Karpas-422 (cell line): ENCODE measurements around the gene PCDH9. TPM values are rescaled to one million over a fixed set of nuclear protein-coding genes. Genes with fewer than 3 reads are reported as not detected.

Experiments used
- DNase-seq: peaks from one replicate; pipeline ENCODE4 v3.0.0-alpha.2; 2015
- H2AFZ ChIP-seq: fragments of 200-600 bp; sonication (generic); 2 replicates; pipeline ENCODE4 v1.6.1; 2014; ENCODE audit warnings: antibody characterized with exemption, low read length, mixed read lengths
- H3K27ac ChIP-seq: fragments of 200-600 bp; sonication (generic); 2 replicates; pipeline ENCODE4 v1.5.1; 2014; ENCODE audit warnings: mild to moderate bottlenecking, low read length, moderate library complexity
- H3K27me3 ChIP-seq: fragments of 200-600 bp; sonication (generic); 2 replicates; pipeline ENCODE4 v1.6.1; 2014; ENCODE audit warnings: low read length, mixed read lengths
- H3K36me3 ChIP-seq: fragments of 200-600 bp; sonication (generic); 2 replicates; pipeline ENCODE4 v1.6.1; 2014; ENCODE audit warnings: low read length, mixed read lengths; ENCODE audit not compliant: insufficient read depth
- H3K4me1 ChIP-seq: fragments of 200-600 bp; sonication (generic); 2 replicates; pipeline ENCODE4 v1.6.1; 2014; ENCODE audit warnings: mild to moderate bottlenecking, low read length, mixed read lengths
- H3K4me2 ChIP-seq: fragments of 200-600 bp; sonication (generic); 2 replicates; pipeline ENCODE4 v1.6.1; 2014; ENCODE audit warnings: low read length, low read depth, mild to moderate bottlenecking; ENCODE audit not compliant: poor library complexity, severe bottlenecking
- H3K4me3 ChIP-seq: fragments of 200-600 bp; sonication (generic); 2 replicates; pipeline ENCODE4 v1.5.1; 2014; ENCODE audit warnings: mild to moderate bottlenecking, antibody characterized with exemption, low read length, mixed read lengths
- H3K79me2 ChIP-seq: fragments of 200-600 bp; sonication (generic); 2 replicates; pipeline ENCODE4 v1.6.1; 2014; ENCODE audit warnings: mild to moderate bottlenecking, low read length, mixed read lengths
- H3K9ac ChIP-seq: fragments of 200-600 bp; sonication (generic); 2 replicates; pipeline ENCODE4 v1.6.0; 2014; ENCODE audit warnings: low read length
- H3K9me2 ChIP-seq: fragments of 200-600 bp; sonication (generic), shearing (Covaris generic); replicated peaks from 2 replicates; pipeline ENCODE4 v1.6.0; 2014; ENCODE audit warnings: mild to moderate bottlenecking, low read length, moderate library complexity; ENCODE audit not compliant: insufficient read depth
- H3K9me3 ChIP-seq: fragments of 300-700, 200-600 bp; sonication (generic); 2 replicates; pipeline ENCODE4 v1.6.1; 2014; ENCODE audit warnings: low read length, mixed read lengths
- H4K20me1 ChIP-seq: fragments of 200-600 bp; sonication (generic); 2 replicates; pipeline ENCODE4 v1.6.1; 2014; ENCODE audit warnings: mild to moderate bottlenecking, antibody characterized with exemption, low read length, low read depth; ENCODE audit not compliant: insufficient read depth
- total RNA-seq: library from RNA; depleted of rRNA; stranded (reverse); fragments of >200 nt; shearing (Covaris generic); gene quantifications from 2 replicates; pipeline ENCODE4 v1.2.3, GENCODE V29; 2014; ENCODE audit warnings: low replicate concordance

PCDH9 gene
- total RNA-seq, 1 experiment from 2014 or later, result 5.8 TPM

DNA sequence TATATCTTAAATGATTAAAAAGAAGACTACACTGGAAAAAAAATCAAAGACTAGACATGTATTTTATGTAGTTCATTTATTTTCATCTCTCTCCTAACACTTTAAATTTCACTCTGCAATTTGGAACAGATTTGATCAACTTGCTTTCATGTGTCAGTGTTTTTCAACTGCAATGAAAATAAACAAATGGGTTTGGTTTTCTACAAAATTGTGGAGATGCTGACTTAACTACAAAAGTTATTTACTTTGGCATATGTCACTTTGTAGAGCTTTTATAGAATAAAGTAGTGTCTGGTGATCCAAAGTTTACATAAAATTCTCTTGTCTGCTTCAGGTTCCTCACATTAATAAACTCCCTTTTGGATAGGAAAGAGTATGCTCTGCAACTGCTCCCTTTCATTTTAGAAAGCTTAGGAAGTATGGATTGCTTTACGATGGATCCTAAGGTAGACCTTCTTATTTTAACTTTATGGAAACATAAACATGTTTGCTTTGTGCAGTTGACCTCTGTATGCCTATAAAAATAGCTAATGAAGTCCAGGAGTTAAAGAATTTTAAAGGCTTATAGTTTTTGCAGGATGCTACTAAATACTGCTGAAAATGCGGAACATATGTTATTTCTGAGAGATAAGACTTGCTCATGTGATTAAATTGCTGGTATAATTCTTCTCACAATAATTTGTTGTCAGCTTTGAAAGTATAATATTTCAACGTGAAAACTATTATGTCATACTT, 815.9 kb downstream of the PCDH9 start:
- no peaks in the 10 kb centered on the region for H3K27me3 ChIP-seq
- H3K4me1 ChIP-seq, result no peaks in the 10 kb centered on the region
- H4K20me1 ChIP-seq, result no peaks in the 10 kb centered on the region
- peaks cover 2% of the 10 kb centered on the region; the same call in 1 of the 2 replicates for H3K9me3 ChIP-seq
- H2AFZ ChIP-seq, result no peak overlapping the region
- H3K27ac ChIP-seq, result no peak overlapping the region
- H3K4me2 ChIP-seq, result no peak overlapping the region
- H3K36me3 ChIP-seq, result no peaks in the 10 kb centered on the region
- H3K4me3 ChIP-seq, result no peak overlapping the region
- no peaks in the 10 kb centered on the region for H3K9me2 ChIP-seq
- DNase-seq, result no peak
- no peak overlapping the region for H3K9ac ChIP-seq
- no peaks in the 10 kb centered on the region for H3K79me2 ChIP-seq

- Histone ChIP-seq H3K9me3 (no peaks in the 10 kb centered on the region), H3K36me3 (no peaks in the 10 kb centered on the region), H3K27me3 (no peaks in the 10 kb centered on the region), H3K9me2 (no peaks in the 10 kb centered on the region), H3K27ac (no peak overlapping the region), H3K4me2 (no peak overlapping the region), H3K79me2 (no peaks in the 10 kb centered on the region), H3K4me1 (no peaks in the 10 kb centered on the region), H3K9ac (no peak overlapping the region), H4K20me1 (no peaks in the 10 kb centered on the region), H2AFZ (no peak overlapping the region), H3K4me3 (no peak overlapping the region)
- DNase-seq, result no peak
Observed at GRCh38 chr13:66410314-66410713, 819.8 kb downstream of the PCDH9 start.

DNA sequence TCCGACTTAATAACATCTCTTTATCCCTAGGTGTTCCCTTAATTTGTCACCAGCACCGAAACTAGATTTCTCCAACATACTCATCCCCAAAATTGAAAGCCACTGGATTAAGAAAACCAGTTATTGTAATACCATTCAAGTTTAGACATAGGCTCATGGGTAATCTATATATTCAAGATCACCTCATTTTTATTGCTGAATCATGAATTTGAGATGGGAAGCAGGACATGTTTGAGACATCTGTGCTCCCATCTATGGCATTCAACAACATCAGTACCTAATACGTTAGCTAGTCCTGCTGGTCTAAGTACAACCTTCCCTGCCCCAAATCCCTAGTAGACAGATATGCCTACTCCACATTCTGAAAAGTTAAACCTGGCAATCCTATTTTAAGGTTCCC, 820.6 kb downstream of the PCDH9 start:
- H4K20me1 ChIP-seq, result no peaks in the 10 kb centered on the region
- H3K36me3 ChIP-seq, result no peaks in the 10 kb centered on the region
- no peak overlapping the region for H3K27ac ChIP-seq
- H3K9ac ChIP-seq, result no peak overlapping the region
- H3K9me2 ChIP-seq, result no peaks in the 10 kb centered on the region
- no peak for DNase-seq
- H3K4me1 ChIP-seq, result no peaks in the 10 kb centered on the region
- H3K4me3 ChIP-seq, result no peak overlapping the region
- H2AFZ ChIP-seq, result no peak overlapping the region
- H3K4me2 ChIP-seq, result no peak overlapping the region
- no peaks in the 10 kb centered on the region for H3K27me3 ChIP-seq
- H3K79me2 ChIP-seq, result no peaks in the 10 kb centered on the region
- no peaks in the 10 kb centered on the region for H3K9me3 ChIP-seq

DNA sequence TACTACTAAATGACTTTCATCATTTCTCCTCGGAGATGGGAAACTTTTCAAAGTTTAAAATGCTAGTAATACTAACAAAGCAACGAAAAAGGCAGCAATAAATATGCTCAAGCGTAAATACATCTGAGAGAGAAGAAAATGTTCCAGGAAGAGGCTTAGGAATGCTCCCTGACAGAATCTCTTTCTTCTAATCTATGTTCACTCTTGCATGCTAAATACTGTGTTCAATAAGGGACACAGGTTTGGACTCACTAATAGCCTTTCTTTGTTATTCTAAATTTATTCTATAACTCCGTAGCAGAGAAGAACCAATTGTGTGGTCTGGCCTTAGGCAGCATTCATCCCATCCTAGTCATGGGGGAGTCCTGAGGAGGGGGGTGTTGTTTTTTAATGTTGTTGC, 823.0 kb downstream of the PCDH9 start:
- Histone ChIP-seq H3K27me3 (no peaks in the 10 kb centered on the region), H3K9me2 (no peaks in the 10 kb centered on the region), H3K27ac (no peak overlapping the region), H3K79me2 (no peaks in the 10 kb centered on the region), H4K20me1 (no peaks in the 10 kb centered on the region), H3K9me3 (no peaks in the 10 kb centered on the region), H3K4me1 (no peaks in the 10 kb centered on the region), H3K9ac (no peak overlapping the region), H2AFZ (no peak overlapping the region), H3K4me3 (no peak overlapping the region), H3K4me2 (no peak overlapping the region), H3K36me3 (no peaks in the 10 kb centered on the region)
- no peak for DNase-seq

GRCh38 chr13:66405908-66406802, 824.0 kb downstream of the PCDH9 start:
- Histone ChIP-seq H3K4me2 (no peak overlapping the region), H3K9ac (no peak overlapping the region), H3K27me3 (no peaks in the 10 kb centered on the region), H2AFZ (no peak overlapping the region), H3K79me2 (no peaks in the 10 kb centered on the region), H4K20me1 (no peaks in the 10 kb centered on the region), H3K4me3 (no peak overlapping the region), H3K36me3 (no peaks in the 10 kb centered on the region), H3K9me2 (no peaks in the 10 kb centered on the region), H3K27ac (no peak overlapping the region), H3K9me3 (no peaks in the 10 kb centered on the region), H3K4me1 (no peaks in the 10 kb centered on the region)
- DNase-seq, result no peak

DNA sequence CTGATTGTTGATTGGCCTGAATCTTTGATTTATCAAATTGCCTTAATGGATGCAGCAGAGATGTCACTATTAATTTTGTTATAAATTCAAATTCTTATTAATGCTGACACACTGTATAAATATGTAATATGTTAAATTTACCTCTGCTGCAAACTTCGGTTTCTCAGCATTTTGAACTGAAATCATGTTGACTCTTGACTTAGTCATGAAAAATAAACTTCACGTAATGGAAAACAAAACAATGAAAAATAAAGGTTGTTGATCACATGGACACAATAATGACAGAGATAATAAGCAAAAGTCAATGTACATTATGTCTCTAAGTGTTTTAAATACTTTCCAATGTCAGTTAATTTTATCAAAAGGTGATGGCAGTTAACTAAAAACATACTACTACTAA, 827.6 kb downstream of the PCDH9 start:
- DNase-seq, result no peak
- Histone ChIP-seq H3K36me3 (no peaks in the 10 kb centered on the region), H2AFZ (no peak overlapping the region), H3K79me2 (no peaks in the 10 kb centered on the region), H3K4me2 (no peak overlapping the region), H3K4me1 (peaks cover 6% of the 10 kb centered on the region; the same call in 1 of the 2 replicates), H3K9ac (no peak overlapping the region), H3K27me3 (no peaks in the 10 kb centered on the region), H3K9me3 (no peaks in the 10 kb centered on the region), H4K20me1 (no peaks in the 10 kb centered on the region), H3K27ac (no peak overlapping the region), H3K4me3 (no peak overlapping the region), H3K9me2 (no peaks in the 10 kb centered on the region)

- Histone ChIP-seq H4K20me1 (no peaks in the 10 kb centered on the region), H3K27ac (no peak overlapping the region), H3K4me2 (no peak overlapping the region), H3K79me2 (no peaks in the 10 kb centered on the region), H3K36me3 (no peaks in the 10 kb centered on the region), H3K9me2 (no peaks in the 10 kb centered on the region), H3K4me3 (no peak overlapping the region), H3K9me3 (no peaks in the 10 kb centered on the region), H3K27me3 (no peaks in the 10 kb centered on the region), H3K4me1 (peaks cover 6% of the 10 kb centered on the region; the same call in 1 of the 2 replicates), H3K9ac (no peak overlapping the region), H2AFZ (no peak overlapping the region)
- DNase-seq, result no peak
Observed at GRCh38 chr13:66402066-66402465, 828.1 kb downstream of the PCDH9 start.

DNA sequence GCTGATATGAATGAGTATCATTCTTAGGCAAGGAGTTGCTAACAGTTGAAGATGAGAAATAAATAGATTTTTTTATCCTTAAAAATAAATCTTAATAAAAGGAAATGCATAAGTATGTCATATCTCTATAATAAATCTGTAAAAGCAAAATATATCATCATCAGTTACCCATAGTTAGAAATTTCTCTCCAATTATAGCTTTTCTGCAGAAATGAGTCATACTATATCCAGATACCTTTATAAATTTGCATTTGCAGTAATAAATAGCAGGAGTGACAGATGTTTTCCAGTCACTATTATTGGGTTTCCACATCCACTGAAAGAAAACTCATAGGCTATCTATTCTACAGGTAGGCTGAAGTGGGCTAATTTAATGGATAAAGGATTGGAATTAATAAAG, 829.8 kb downstream of the PCDH9 start:
- no peaks in the 10 kb centered on the region for H3K9me2 ChIP-seq
- peaks cover 6% of the 10 kb centered on the region; the same call in 1 of the 2 replicates for H3K4me1 ChIP-seq
- H3K27ac ChIP-seq, result no peak overlapping the region
- H3K9me3 ChIP-seq, result no peaks in the 10 kb centered on the region
- no peak overlapping the region for H3K4me3 ChIP-seq
- no peak for DNase-seq
- H2AFZ ChIP-seq, result no peak overlapping the region; the same call in 1 of the 2 replicates
- no peaks in the 10 kb centered on the region for H3K79me2 ChIP-seq
- no peak overlapping the region for H3K9ac ChIP-seq
- H3K4me2 ChIP-seq, result no peak overlapping the region
- no peaks in the 10 kb centered on the region for H3K36me3 ChIP-seq
- H4K20me1 ChIP-seq, result no peaks in the 10 kb centered on the region
- no peaks in the 10 kb centered on the region for H3K27me3 ChIP-seq
